Measurements from ENCODE around the gene UGT1A3. TPM values are rescaled to one million over a fixed set of nuclear protein-coding genes. Genes with fewer than 3 reads are reported as not detected.

UGT1A3 gene
- total and polyA plus RNA-seq, 4 donors: 7.0 to 61.6 (median 18.2) TPM; not detected in 1

- TF ChIP-seq REST (IDR thresholded peaks at IDR 0.05): peak; percentile 76
These were observed 22.8 kb upstream of the UGT1A3 start (continued) for GRCh38 chr2:233705911-233706506.

- H3K4me3 ChIP-seq (ENCODE audit: low read depth in 1 of 3, low read length in 3 of 3): no peak overlapping the region
- H3K27ac ChIP-seq (ENCODE audit: low read depth in 1 of 2, low read length in 2 of 2): peak overlapping the region; percentile 80 to 87
- no peaks in the 10 kb centered on the region for H3K36me3 ChIP-seq (ENCODE audit: control insufficient read depth in 4 of 4, insufficient read depth in 3 of 4, low read depth in 1 of 4, low read length in 3 of 4)
- no peak overlapping the region for H3K9ac ChIP-seq (ENCODE audit: low read depth in 1 of 2, low read length in 2 of 2)
- H3K27me3 ChIP-seq (ENCODE audit: control insufficient read depth in 4 of 4, insufficient read depth in 4 of 4, low read length in 3 of 4): no peaks in the 10 kb centered on the region
- DNase-seq (ENCODE audit: low spot score): no peak
- 2% methylated on average over 1 of the region's 1 CpG for WGBS
- H3K9me3 ChIP-seq (ENCODE audit: control insufficient read depth in 4 of 4, low read length in 3 of 4): no peaks in the 10 kb centered on the region
- H3K4me1 ChIP-seq (ENCODE audit: control insufficient read depth in 4 of 4, insufficient read depth in 4 of 4, low read length in 3 of 4): peaks cover 19 to 41% (median 29%) of the 10 kb centered on the region in 4 donors
- TF ChIP-seq YY1 (IDR thresholded peaks at IDR 0.05): no peak
- no peak for TF ChIP-seq ATF3 (IDR thresholded peaks at IDR 0.05)
These were observed 22.1 kb upstream of the UGT1A3 start for GRCh38 chr2:233706720-233707119.

GRCh38 chr2:233707940-233708644 is 20.8 kb upstream of the UGT1A3 start:
- TF ChIP-seq SP1 (IDR thresholded peaks at IDR 0.05): no peak
- DNase-seq (ENCODE audit: low spot score): no peak
- 78% methylated on average over 10 of the region's 10 CpGs for WGBS
- Histone ChIP-seq H3K27me3 (ENCODE audit: control insufficient read depth in 4 of 4, insufficient read depth in 4 of 4, low read length in 3 of 4) (no peaks in the 10 kb centered on the region), H3K9me3 (ENCODE audit: control insufficient read depth in 4 of 4, low read length in 3 of 4) (no peaks in the 10 kb centered on the region), H3K4me3 (ENCODE audit: low read depth in 1 of 3, low read length in 3 of 3) (no peak overlapping the region), H3K27ac (ENCODE audit: low read depth in 1 of 2, low read length in 2 of 2) (no peak overlapping the region), H3K9ac (ENCODE audit: low read depth in 1 of 2, low read length in 2 of 2) (no peak overlapping the region), H3K36me3 (ENCODE audit: control insufficient read depth in 4 of 4, insufficient read depth in 3 of 4, low read depth in 1 of 4, low read length in 3 of 4) (no peaks in the 10 kb centered on the region), H3K4me1 (ENCODE audit: control insufficient read depth in 4 of 4, insufficient read depth in 4 of 4, low read length in 3 of 4) (peaks cover 19 to 43% (median 29%) of the 10 kb centered on the region in 4 donors)

- no peak overlapping the region for H3K27ac ChIP-seq (ENCODE audit: low read depth in 1 of 2, low read length in 2 of 2)
- WGBS: 90% methylated on average over 5 of the region's 5 CpGs
These were observed 19.9 kb upstream of the UGT1A3 start for GRCh38 chr2:233708942-233709341.

More at GRCh38 chr2:233708942-233709341, 19.9 kb upstream of the UGT1A3 start:
- Histone ChIP-seq H3K9ac (ENCODE audit: low read depth in 1 of 2, low read length in 2 of 2) (no peak overlapping the region), H3K9me3 (ENCODE audit: control insufficient read depth in 4 of 4, low read length in 3 of 4) (no peaks in the 10 kb centered on the region), H3K27me3 (ENCODE audit: control insufficient read depth in 4 of 4, insufficient read depth in 4 of 4, low read length in 3 of 4) (no peaks in the 10 kb centered on the region), H3K36me3 (ENCODE audit: control insufficient read depth in 4 of 4, insufficient read depth in 3 of 4, low read depth in 1 of 4, low read length in 3 of 4) (no peaks in the 10 kb centered on the region), H3K4me3 (ENCODE audit: low read depth in 1 of 3, low read length in 3 of 3) (no peak overlapping the region), H3K4me1 (ENCODE audit: control insufficient read depth in 4 of 4, insufficient read depth in 4 of 4, low read length in 3 of 4) (peaks cover 19 to 43% (median 29%) of the 10 kb centered on the region in 4 donors)
- no peak for TF ChIP-seq EGR1 (IDR thresholded peaks at IDR 0.05; ENCODE audit: low read depth in 2 of 2)
- TF ChIP-seq RAD21 (IDR thresholded peaks at IDR 0.05): no peak
- TF ChIP-seq JUND (IDR thresholded peaks at IDR 0.05): no peak
- DNase-seq (ENCODE audit: low spot score): no peak

Measured in liver (tissue), 9 donors.